Stimulated activated effector memory CD8-positive, alpha-beta T cell treated with anti-CD3 and anti-CD28 coated beads, Interleukin-12 subunit alpha, Interleukin-12 subunit beta, amount 100 ng/mL, for 72 hours (primary cell): Measurements from ENCODE around the gene C16orf92.
"Not testable (repeated sequence)": the region's sequence is repeated elsewhere in the genome, so short reads cannot be mapped to it uniquely, and the experiment has no call there.

ENCODE experiments used
- ATAC-seq: fragments of 150-1000 bp; cut with Tn5 transposase; 2 replicates; pipeline ENCODE4 v1.10.0; 2021
- DNase-seq, 2 donors: peaks; one replicate each; pipeline ENCODE4 v3.0.0; 2021 to 2022; ENCODE audit warnings: low spot score in 2 of 2
- H3K27ac Mint-ChIP-seq: one replicate; pipeline ENCODE4 v1.8.0; 2022; ENCODE audit warnings: mild to moderate bottlenecking, mixed read lengths
- H3K36me3 Mint-ChIP-seq: one replicate; pipeline ENCODE4 v1.8.0; 2022; ENCODE audit warnings: mild to moderate bottlenecking, mixed read lengths
- H3K4me1 Mint-ChIP-seq: one replicate; pipeline ENCODE4 v1.8.0; 2022; ENCODE audit warnings: mixed read lengths
- H3K4me3 Mint-ChIP-seq: one replicate; pipeline ENCODE4 v1.8.0; 2022; ENCODE audit warnings: mild to moderate bottlenecking, mixed read lengths
- H3K9me3 Mint-ChIP-seq: one replicate; pipeline ENCODE4 v1.8.0; 2022; ENCODE audit warnings: mixed read lengths

C16orf92 gene

DNA sequence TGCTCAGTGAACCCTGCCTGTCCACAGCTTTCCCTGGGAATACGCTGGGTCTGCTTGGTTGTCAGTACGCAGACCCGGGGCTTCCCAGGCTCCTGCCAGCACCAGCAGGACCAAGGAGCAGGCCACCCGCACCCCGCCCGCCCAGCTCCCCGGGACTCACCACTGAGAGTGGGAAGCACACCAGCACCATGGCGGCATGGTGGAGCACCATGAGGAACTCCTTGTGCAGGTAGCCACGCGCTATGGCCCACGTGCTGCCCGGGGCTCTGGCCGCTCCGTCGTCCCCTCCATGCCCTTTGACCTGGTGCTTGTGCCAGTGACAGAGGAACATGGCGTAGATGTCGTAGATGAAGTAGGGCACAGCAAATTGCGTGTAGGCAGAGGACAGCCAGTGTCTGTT, 3.5 kb downstream of the C16orf92 start:
- peaks cover 17% of the 10 kb centered on the region for H3K4me1 Mint-ChIP-seq
- no peaks in the 10 kb centered on the region for H3K36me3 Mint-ChIP-seq
- H3K9me3 Mint-ChIP-seq: no peaks in the 10 kb centered on the region
- no peak overlapping the region for H3K27ac Mint-ChIP-seq
- DNase-seq (no peak), ATAC-seq (no peak)
- no peak overlapping the region for H3K4me3 Mint-ChIP-seq

DNA sequence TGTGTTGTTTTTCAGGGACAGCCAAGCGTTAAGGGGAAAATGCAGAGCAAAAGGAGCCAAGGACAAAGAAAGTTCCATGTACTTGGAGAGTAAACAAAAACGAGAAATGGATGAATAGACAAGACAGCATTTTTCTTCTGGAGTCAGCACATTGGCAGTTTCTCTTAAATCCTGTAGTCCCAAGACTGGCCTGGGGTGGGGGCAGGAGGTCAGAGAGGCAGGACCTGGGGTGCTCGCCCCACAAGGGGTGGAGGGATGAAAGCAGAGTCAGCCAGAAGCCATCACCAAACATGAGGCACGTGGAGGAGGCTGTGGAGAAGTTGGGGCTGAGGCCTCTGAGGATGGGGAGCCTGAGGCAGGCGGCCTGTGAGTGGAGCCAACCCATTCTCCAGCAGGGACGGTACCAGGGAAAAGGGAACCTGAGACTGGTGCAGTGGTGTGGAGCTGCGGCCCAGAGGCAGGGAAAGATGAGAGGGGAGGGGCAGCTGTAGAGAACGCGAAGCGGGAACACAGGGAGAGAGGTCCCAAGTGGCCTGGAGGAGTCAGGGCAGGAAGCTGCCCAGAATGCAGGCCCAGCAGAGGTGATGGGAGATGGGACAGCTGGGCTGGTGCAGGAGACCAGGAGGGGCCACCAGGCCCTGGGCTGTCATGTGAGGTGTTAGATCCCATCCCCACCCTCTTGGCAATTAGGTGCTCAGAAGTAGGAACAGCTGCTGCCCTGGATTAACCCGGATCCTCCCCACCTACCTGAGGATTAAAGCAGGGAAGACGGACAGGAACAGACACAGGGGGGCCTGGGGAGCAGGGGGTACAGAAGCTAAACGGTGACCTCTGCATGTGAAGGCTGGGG, 4.8 kb downstream of the C16orf92 start:
- Mint-ChIP-seq H3K4me1 (peaks cover 24% of the 10 kb centered on the region), H3K36me3 (no peaks in the 10 kb centered on the region), H3K9me3 (no peaks in the 10 kb centered on the region), H3K27ac (no peak overlapping the region), H3K4me3 (no peak overlapping the region)
- ATAC-seq (no peak), DNase-seq (no peak)

DNA sequence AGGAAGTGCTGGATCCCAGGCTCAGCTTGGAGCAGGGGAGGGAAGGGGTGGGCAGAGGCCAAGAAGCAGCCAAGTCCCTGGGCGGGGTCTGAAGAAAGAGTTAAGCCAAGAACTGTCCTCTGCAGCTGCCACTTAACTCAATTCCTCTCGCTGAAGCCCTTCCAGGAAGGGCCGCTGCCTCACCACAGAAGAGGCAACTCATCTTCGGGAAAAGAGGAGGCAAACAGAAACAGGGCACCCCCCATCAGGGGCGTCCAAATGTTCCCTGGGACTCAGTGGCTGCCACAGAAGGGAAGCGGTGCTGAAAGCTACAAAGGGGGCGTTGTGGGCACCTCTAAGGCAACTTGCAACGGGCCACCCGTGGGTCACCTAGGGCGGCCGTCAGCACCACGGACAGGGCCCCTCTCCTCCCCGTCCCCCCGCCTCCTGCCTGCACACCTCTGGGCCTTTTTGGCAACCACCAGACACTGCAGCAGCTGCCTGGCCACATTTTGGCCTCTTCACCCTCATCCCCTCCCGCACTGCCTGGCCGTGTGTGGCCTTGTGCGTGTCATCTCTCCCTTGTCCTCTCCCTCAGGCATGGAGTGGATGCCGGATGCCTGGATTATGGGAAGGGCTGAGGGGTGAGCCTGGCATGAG, 5.6 kb downstream of the C16orf92 start:
- Mint-ChIP-seq H3K4me3 (no peak overlapping the region), H3K4me1 (peaks cover 24% of the 10 kb centered on the region), H3K27ac (no peak overlapping the region), H3K9me3 (no peaks in the 10 kb centered on the region), H3K36me3 (no peaks in the 10 kb centered on the region)
- DNase-seq: no peak
- ATAC-seq: no peak

DNA sequence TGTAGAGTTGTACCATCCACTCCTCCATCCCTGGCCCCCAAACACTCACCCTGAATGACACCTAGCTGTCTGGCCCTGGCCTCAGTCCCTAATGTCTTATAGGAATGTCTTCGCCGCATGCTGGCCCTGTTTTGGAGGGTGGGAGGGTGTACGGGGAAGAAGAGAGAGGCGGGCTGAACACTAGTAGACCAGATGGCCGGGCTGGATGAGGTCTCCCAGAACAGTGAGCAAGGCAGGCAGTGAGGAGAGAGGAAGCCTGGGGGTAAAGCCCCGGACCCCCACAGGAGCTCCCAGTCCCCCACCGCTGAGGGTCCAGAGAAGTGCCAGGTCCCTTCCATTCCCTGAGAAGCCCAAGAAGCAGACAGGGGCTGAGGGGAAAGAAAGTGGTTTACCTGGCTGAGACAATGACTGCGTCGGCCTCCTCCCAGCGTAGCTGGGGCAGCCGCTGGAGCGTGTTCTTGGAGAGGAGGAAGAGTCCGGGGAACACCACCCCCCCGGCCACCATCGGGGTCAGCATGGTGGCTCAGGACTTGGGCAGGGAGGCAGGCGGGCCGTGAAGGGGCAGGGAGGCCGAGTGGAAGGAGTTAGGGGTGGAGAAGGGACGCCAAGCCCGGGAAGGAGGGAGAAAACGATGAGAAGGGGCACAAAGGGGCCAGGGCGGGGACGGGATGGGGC, 7.2 kb downstream of the C16orf92 start:
- no peaks in the 10 kb centered on the region for H3K9me3 Mint-ChIP-seq
- H3K4me1 Mint-ChIP-seq: peaks cover 30% of the 10 kb centered on the region
- no peak overlapping the region for H3K27ac Mint-ChIP-seq
- H3K4me3 Mint-ChIP-seq: peak overlapping the region; percentile 50
- ATAC-seq (no peak), DNase-seq (no peak)
- H3K36me3 Mint-ChIP-seq: peaks cover 4% of the 10 kb centered on the region

DNA sequence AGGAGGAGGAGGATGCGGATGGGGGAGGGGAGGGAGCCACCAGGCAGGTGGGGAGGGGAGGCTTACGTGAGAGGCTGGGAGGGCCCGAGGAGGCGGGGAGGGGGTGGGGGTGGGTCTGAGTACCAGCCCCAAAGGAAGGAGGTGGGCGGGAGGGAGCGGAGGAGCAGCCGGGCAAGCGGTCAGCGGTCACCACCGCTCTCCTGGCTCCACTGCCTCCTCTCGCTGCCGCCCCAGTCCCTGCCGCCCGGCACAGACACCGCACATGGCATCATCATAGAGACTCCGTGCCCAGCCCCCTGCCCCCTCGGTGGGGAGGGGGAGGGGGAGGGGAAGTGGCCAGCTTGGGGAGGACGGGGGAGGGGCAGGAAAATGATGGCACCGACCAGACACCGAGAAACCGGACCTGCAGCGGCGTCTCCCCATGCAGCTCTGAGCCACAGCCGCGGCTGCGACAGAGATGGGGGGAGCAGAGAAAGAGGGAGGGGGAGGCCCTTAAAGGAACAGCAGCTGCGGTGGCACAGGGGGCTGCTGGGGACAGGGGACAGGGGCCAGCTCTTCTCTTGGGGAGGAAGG, 7.9 kb downstream of the C16orf92 start, which contains the start of gene TLCD3B:
TSS of gene TLCD3B (minus strand) at position 431 of the 573 bp plus-strand sequence. CDS start 744 bp downstream, outside the sequence.
- Mint-ChIP-seq H3K9me3 (no peaks in the 10 kb centered on the region), H3K27ac (no peak within 1 kb of the TSS), H3K4me1 (peaks cover 30% of the 10 kb centered on the region), H3K4me3 (peak within 1 kb of the TSS; percentile 50), H3K36me3 (peaks cover 6% of the 10 kb centered on the region)
- ATAC-seq (no peak), DNase-seq (no peak)

DNA sequence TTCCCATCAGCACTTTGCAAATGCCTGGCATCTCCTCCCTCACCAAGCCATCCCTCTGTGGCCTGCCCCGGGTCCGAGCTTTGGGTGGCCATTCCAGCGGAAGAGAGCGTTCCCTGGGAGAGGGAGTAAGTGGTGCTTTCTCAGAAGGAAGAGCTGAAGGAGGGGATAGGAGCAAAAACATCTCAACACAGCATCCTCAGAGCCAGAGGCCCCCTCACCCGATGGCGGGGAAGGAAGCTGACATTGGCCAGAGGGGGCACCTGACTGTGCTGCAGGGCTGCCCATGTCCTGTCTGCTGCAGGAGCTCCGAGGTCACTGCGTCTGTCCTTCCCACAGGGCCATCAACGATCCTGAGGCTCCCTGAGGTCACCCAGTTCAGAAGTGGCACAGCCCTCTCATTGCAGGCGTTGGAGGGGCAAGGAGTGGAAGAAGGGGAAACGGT, 8.5 kb downstream of the C16orf92 start:
- DNase-seq (no peak), ATAC-seq (no peak)
- Mint-ChIP-seq H3K4me3 (no peak overlapping the region), H3K27ac (no peak overlapping the region), H3K36me3 (peaks cover 6% of the 10 kb centered on the region), H3K9me3 (no peaks in the 10 kb centered on the region), H3K4me1 (peaks cover 30% of the 10 kb centered on the region)

DNA sequence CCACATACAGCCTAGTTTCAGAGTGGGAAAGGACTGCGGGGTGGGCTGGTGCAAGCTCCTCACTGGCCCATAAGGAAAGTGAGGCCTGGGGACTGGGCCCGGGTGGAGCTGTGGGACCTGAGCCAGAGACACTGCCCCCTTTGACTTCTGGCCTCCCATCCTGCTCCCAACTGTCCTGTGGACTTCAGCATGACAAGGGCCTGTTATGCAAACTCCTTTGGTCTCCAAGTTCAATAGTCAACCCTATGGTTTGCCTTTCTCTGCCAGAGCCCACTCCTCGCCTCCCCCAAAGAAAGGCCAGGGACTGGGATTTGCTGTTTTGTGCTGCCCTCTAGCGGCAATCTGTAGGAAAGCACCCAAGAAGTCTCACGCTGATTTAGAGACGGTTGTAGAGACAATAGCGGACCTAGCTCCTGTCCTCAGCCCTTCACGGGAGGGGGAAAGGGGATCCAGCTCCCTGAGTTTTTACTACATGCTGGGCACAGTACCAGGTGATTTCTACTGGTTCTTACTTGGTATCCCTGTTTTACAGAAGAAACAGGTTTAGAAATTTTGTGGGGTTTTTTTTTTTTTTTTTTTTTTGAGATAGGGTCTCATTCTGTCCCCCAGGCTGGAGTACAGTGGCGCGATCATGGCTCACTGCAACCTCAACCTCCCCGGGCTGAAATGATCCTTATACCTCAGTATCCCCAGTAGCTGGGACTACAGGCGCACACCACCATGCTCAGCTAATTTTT, 9.3 kb downstream of the C16orf92 start:
- Mint-ChIP-seq H3K9me3 (no peaks in the 10 kb centered on the region), H3K36me3 (peaks cover 6% of the 10 kb centered on the region), H3K4me3 (peak overlapping the region; percentile 46), H3K27ac (no peak overlapping the region), H3K4me1 (peaks cover 30% of the 10 kb centered on the region)
- DNase-seq (peak; percentile 59 to 81), ATAC-seq (peak; percentile 54)

DNA sequence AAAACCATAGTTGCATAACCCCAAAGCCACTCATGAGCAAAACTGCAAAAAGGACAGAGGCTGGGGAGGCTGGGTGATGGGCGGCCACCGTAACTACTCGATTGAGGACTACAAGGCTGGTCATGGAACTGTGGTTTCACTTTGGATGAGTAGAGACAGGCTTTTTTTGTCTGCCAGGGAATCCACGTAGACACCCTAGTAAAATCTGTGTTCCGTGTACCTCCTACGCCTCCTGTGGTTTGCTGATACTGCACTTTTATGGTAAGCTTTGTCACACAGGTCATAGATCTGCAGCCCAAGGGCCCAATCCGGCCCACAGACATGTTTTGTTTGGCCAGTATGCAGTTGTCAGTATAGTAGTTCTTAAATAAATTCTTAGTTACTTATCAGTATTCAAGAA, 10.3 kb downstream of the C16orf92 start:
- H3K36me3 Mint-ChIP-seq: peaks cover 6% of the 10 kb centered on the region
- DNase-seq (no peak), ATAC-seq (peak; percentile 83)
- peaks cover 22% of the 10 kb centered on the region for H3K4me1 Mint-ChIP-seq
- H3K27ac Mint-ChIP-seq: no peak overlapping the region
- H3K9me3 Mint-ChIP-seq: no peaks in the 10 kb centered on the region
- no peak overlapping the region for H3K4me3 Mint-ChIP-seq

DNA sequence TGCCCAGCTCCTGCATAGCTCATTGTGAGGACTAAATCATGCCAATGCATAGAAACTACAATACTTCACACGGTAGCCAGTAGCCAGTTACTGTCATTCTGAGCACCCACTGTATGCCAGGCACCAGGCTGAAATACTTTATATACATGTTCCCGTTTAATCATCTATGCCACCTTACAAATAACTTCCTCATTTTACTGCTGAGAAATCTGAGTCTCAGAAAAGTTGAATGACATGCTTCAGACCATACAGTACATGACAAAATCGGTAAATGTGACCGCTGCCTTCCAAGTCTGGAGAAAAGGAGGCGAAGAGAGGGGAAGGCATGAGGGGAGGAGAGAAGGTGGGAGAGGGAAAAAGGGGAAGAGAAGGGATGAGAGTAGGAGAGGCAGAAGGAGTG, 17.2 kb downstream of the C16orf92 start:
- Mint-ChIP-seq H3K4me1 (peaks cover 5% of the 10 kb centered on the region), H3K9me3 (no peaks in the 10 kb centered on the region), H3K4me3 (no peak overlapping the region), H3K36me3 (peaks cover 8% of the 10 kb centered on the region), H3K27ac (no peak overlapping the region)
- no peak for DNase-seq
- no peak for ATAC-seq

DNA sequence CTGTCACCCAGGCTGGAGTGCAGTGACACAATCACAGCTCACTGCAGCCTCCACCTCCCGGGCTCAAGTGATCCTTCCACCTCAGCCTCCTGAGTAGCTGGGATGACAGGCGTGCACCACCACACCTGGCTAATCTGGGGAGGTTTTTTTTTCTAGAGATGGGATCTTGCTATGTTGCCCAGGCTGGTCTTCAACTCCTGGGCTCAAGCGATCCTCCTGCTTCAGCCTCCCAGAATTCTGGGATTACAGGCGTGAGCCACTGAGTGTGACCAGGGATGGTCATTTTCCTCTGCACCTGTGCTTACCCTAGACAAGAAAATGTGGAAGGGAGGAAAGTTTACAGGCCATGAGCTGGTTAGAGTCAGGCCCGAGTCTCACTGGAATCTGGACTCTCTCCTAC, 17.7 kb downstream of the C16orf92 start:
- H3K4me3 Mint-ChIP-seq, H3K9me3 Mint-ChIP-seq, DNase-seq, H3K27ac Mint-ChIP-seq, ATAC-seq, H3K4me1 Mint-ChIP-seq: not testable (repeated sequence)
- H3K36me3 Mint-ChIP-seq: peaks cover 11% of the 10 kb centered on the region

DNA sequence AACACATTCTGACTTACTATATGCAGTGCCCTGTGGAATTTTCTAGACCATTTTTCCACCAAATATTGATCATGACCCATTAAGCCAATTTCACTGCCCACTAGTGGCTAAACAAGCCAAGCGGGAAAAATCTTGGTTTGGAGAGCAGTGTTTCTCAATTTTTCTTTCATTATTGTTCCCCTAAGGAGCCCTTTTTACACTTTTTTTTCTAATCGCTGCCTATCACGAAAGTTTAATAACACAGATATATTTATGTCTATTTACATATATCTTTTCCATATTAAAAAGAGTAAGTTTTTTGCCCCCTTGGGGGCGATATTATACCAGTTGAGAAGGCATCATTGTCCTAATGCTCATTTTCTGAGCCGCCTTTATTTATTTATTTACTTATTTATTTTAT, 18.8 kb downstream of the C16orf92 start:
- H3K9me3 Mint-ChIP-seq: no peaks in the 10 kb centered on the region
- H3K27ac Mint-ChIP-seq: no peak overlapping the region
- H3K4me3 Mint-ChIP-seq: no peak overlapping the region
- H3K36me3 Mint-ChIP-seq: peaks cover 11% of the 10 kb centered on the region
- H3K4me1 Mint-ChIP-seq: peaks cover 9% of the 10 kb centered on the region
- ATAC-seq: no peak
- DNase-seq: no peak

DNA sequence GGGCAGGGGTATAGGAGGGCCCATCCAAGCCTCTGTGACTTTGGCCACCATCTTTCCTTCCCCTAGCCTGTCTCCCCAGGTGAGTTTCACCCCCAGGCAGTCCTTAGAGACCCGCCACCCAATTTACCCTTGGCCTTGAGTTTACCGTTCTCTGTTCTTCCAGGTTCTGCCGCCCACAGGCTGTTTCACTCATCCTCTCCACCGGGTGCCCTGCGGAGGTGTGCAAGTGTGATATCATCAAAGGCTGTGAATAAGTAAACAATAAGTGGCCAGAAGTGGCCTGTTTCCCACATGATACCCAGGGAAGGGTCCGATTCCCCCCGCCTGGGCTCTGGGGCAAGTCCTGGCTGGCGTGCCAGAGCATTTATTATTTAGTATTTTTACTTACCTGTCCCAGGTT, 23.2 kb downstream of the C16orf92 start:
- H3K36me3 Mint-ChIP-seq: peaks cover 11% of the 10 kb centered on the region

DNA sequence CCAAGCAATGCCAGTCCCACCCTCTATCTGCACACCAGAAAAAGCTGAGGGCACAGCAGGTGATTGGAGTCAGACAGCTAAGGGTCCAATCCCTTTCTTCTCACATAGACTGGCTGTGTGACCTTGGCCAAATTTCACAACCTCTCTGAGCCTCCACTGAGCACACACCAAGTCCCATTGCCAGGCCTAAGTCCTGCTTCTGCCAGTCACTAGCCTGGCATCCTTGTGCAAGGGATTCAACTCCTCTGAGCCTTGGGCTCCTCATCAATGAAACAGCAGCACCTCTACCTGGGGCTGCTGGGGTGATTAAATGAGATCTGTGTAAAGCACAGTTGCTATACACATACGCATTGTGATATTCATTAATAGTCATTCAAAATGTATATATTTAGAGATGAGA, 23.6 kb downstream of the C16orf92 start:
- Mint-ChIP-seq H3K36me3 (peaks cover 11% of the 10 kb centered on the region), H3K9me3 (no peaks in the 10 kb centered on the region), H3K4me1 (peaks cover 18% of the 10 kb centered on the region), H3K27ac (no peak overlapping the region), H3K4me3 (no peak overlapping the region)
- no peak for ATAC-seq
- no peak for DNase-seq

More for the DNA sequence above, 23.2 kb downstream of the C16orf92 start:
- H3K9me3 Mint-ChIP-seq: no peaks in the 10 kb centered on the region
- H3K4me3 Mint-ChIP-seq: no peak overlapping the region
- H3K4me1 Mint-ChIP-seq: peaks cover 15% of the 10 kb centered on the region
- no peak for ATAC-seq
- H3K27ac Mint-ChIP-seq: no peak overlapping the region
- DNase-seq: no peak

DNA sequence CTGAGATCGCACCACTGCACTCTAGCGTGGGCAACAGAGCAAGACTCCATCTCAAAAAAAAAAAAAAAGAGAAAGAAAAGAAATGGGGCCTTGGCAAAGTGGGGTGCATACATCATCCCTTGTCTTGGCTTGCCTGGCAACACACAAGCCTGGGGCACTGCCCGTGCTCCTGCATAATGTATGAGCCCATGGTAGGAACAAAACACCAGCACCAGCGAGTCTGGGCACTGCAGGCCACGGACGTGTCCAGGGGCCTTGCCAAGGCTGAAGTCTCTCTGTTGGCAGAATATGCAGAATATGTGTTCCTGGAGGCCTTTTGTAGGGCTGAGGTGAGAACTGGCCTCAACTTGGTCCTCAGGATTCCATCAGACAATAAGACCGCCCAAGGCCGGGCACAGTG, 26.9 kb downstream of the C16orf92 start:
- Mint-ChIP-seq H3K9me3 (no peaks in the 10 kb centered on the region), H3K4me3 (no peak overlapping the region), H3K36me3 (peaks cover 27% of the 10 kb centered on the region), H3K27ac (no peak overlapping the region), H3K4me1 (peaks cover 28% of the 10 kb centered on the region)
- ATAC-seq: no peak
- no peak for DNase-seq

DNA sequence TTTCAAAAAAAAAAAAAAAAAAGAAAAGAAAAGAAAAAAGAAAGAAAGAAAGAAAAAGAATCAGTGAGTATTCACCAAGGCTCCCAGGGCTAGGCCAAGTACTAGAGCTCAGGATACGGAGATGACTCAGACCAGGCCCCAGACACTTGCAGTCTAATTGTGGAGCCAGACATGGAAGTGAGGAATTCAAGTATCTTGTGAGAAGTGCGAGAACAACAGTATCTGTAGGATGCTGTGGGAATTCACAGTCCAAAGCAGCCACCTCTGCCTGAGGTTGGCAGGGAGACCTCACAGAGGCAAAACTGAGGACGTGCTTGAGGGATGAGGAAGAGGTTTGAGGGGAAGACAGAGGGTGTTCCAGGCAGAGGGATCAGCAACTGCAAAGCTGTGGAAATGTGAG, 28.5 kb downstream of the C16orf92 start:
- H3K4me3 Mint-ChIP-seq: peak overlapping the region; percentile 82
- no peak for ATAC-seq
- DNase-seq: no peak
- H3K4me1 Mint-ChIP-seq: peaks cover 26% of the 10 kb centered on the region
- H3K36me3 Mint-ChIP-seq: peaks cover 19% of the 10 kb centered on the region
- peak overlapping the region; percentile 33 for H3K27ac Mint-ChIP-seq
- H3K9me3 Mint-ChIP-seq: no peaks in the 10 kb centered on the region
